HG02970 (cell line): Measurements from ENCODE around the gene NCOA5.
A peak's percentile ranks its signal among the peaks of the same experiment; 100 is the strongest.

Experiments
- ATAC-seq: cut with Tn5 transposase; IDR thresholded peaks from one replicate; pipeline ENCODE4 v1.9.1; 2021; ENCODE audit warnings: mild to moderate bottlenecking, moderate library complexity, moderate number of reproducible peaks; ENCODE audit not compliant: unreplicated experiment, low FRiP score

NCOA5 gene

GRCh38 chr20:46089417-46090388 lies at the start of gene NCOA5:
NCOA5 (minus strand) TSS chr20:46089962; CDS start chr20:46079424, 10,538 bp downstream.
- ATAC-seq, result peak; percentile 92

DNA sequence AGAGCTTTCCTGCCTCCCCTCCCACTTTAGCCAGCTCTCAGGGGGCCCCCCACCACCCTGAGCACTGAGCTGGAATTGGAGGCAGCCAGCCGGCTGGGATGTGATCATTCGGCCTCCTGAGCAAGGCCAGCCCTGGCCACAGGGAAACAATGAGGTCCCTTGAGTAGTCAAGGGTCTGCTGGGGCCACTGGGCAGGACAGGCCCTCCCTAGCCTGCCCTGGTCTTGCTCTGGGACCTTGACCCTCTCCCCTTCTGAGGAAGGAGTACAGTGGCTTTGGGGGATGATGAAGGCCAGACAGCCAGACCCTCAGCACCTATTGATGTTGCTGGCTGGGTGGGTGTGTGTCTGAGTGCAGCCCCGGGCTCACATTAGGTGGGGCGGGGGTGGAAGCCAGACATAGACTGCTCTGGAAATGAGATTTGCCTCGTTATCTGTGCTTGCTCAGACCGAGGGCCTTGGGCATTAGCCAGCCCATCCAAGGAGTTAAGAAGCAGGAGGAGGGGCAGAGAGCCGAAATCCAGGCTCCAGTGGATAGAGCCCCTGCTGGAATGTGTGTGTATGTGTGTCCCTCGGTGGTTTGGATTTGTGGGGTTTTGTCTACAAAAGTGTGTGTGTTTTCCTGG lies 49.6 kb upstream of the NCOA5 start:
- ATAC-seq, result no peak

GRCh38 chr20:46137816-46138215 lies 48.1 kb upstream of the NCOA5 start:
- ATAC-seq, result no peak

DNA sequence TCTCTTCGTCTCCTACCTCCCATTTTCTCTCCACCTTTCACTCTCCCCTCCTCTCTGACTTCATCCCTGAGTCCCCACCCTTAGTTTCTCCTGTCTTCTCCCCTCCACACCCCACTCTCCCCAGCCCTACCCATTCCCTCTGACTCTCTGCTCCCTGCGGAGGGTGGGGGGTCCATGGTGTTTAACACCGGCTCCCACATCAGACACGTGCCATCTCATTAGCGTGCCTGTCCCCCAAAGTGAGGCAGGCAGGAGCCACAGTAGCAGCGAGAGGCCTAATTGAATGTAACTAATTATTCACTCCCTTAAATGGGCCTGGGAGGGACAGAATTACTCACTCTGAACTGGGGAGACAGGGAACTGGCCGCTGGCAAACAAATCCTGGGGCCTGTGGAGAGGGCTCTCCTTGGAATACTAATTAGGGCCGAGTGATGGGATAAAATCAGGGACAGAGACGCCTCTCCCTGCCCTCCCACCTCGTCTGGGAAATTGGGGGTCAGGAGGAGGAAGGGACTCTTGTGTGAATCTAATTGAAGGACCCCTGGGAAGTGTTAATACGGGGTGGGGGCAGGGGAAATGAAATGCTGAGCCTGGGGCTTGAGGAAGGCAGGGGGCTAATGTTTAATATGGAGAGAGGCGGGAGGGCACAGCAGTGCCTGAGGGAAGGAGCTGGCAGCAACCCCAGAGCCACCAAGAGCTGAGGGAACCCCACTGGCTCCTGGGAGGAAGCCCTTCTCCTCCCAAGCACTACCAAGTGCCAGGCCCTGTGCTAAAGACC lies 46.3 kb upstream of the NCOA5 start:
- no peak for ATAC-seq

GRCh38 chr20:46134716-46135115 lies 45.0 kb upstream of the NCOA5 start:
- no peak for ATAC-seq

DNA sequence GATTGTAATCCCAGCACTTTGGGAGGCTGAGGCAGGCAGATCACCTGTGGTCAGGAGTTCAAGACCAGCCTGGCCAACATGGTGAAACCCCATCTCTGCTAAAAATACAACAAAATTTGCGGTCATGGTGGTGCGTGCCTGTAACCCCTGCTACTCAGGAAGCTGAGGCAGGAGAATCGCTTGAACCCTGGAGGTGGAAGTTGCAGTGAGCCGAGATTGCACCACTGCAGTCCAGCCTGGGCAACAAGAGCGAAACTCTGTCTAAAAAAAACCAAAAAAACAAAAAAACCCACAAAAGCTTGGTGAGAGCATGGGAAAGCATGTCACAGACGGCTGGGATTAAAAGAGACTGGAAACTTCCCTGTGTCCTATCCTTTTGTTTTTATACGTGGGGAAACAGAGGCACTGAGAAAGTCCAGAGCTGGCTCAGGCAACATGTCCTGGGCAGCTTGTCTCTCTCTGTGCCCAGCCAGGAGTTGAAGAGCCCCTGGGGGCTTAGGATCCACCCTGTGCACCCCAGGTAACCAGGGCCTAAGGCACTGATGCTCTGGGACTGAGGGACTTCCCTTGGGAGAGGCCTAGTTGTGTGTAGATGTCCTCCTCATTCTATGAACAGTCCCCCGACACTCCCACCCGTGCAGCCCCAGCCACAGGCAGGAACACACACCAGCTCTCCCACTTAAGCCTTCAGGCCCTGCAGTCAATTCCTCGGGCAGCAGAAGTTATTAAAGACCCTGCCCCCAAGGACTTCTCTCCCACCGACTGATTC lies 44.3 kb upstream of the NCOA5 start:
- no peak for ATAC-seq

GRCh38 chr20:46132705-46133120 lies 43.0 kb upstream of the NCOA5 start:
- no peak for ATAC-seq

DNA sequence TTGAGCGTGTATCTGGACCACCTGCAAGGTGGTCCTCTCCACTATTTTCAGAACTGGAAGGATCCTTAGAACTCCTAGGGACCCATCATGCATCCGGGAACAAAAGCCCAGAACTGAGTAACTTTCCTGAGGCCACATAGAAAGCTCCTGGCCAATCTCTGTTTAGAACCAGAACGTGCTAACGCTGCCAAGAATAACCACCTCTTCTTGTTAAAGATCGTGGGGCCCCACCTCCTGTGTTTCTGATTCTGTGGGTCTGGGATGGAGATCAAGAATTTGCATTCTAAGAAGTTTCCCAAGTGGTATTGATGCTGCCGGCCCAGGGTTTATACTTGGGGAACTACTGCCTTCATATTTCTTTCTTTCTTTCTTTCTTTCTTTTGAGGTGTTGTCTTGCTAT lies 41.6 kb upstream of the NCOA5 start:
- no peak for ATAC-seq

DNA sequence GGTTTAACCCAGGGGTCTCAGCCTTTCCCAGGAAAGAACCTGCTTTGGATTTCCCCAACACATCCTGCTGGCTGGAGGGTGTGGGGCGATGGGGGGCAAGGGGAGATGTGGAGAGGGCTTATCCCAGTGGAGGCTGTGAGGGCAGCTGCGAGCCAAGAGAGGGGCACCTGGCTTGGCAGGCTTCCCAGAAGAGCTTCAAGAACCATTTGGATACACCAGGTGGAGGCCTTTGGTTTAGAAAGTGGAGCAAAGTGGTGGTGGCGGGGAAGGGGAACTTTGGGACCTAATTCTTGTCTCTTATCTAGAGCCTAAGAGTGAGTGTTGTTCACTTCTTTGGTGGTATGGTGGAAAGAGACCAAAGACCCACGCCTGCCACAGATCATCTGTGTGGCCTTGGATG lies 40.8 kb upstream of the NCOA5 start:
- ATAC-seq, result no peak

GRCh38 chr20:46129955-46130481 lies 40.3 kb upstream of the NCOA5 start:
- no peak for ATAC-seq

DNA sequence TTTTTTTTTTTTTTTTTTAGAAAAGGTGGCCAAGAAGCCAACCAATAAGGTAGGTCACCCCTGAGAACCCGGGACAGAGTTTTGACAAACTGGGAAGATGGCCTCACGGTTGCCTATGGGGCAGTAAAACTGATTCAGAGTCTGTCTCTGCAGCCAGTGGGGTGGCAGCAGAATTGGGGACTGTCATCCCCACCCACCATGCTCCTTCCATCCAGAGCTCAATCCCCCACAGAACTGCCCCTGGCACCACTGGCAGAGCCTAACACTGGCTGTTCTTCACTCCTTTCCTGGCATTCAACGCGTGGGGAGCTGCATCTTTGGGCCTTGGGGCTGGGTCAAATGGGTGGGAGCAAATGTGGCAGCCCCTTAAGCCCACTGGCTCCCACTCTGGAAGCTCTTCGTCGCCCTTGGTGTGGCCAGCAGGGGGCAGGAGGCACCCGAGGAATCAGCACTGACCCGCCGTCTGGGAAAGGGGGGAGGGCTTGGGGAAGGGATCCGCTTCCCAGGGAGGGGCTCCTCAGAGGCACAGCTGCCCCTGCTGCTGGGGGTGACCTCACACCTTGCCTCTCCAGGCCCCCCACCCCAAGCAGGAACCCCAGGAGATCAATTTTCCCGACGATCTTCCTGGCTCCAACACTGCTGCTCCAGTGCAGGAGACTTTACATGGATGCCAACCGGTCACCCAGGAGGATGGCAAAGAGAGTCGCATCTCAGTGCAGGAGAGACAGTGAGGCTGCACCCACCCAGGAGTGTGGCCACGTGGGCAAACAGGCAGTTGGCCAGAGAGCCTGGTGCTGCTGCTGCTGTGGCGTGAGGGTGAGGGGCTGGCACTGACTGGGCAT lies 38.8 kb upstream of the NCOA5 start:
- ATAC-seq, result no peak

GRCh38 chr20:46127396-46128010 lies 37.7 kb upstream of the NCOA5 start:
- ATAC-seq, result no peak

DNA sequence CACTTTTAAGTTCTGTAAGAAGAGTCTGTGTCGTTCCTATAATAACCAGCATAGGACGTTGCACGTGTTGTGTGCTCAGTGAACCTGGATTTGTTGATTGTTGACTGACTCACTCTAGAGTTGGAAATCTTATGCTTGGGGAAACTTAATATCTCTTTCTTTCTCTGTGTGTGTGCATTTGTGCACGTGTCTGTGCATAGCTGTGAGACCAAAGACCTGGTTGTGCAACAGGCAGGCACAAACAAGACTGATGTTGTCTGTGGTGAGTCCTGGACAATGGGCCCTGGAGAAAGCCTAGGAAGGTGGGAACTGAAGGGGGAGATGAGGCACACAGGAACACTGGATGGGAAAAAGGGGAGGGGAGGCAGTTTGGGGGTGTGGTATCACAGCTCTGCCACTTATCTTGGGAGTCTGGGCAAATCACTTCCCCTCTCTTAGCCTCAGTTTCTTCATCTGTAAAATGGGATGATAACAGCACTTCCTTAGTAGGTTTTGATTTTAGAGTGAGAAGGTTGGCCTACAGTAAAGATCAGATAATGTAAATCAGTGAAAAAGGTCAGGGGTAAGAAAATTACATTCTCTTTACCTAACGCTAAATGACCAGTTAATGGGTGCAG lies 36.8 kb upstream of the NCOA5 start:
- ATAC-seq, result no peak

DNA sequence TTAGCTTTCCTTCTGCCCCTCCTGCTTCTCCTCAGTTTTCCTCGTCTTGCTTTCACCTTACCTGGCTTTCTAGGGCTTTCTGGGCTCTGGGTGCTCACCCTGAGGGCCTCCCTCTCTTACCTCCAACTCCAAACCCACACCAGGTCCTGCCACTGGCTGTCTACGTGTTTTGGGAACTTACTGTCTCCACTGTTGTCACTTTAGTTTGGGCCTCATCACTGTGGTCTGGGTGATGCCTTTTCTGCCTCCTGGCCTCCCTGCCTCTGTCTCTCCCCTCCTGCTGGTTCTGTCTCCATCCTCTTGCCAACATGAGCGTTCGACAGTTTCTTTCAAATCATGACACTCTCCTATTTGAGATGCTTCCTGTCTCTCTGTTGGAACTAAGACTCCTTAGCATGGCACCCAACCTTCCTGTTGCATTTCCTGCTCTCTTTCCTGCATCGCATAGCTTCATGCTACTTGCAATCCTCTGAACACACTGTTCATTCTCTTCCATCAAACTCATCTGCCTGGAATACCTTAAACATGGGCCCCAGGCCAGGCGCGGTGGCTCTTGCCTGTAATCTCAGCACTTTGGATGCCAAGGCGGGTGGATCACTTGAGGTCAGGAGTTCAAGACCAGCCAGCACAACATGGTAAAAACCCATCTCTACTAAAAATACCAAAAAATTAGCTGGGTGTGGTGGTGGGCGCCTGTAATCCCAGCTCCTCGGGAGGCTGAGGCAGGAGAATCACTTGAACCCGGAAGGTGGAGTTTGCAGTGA lies 33.9 kb upstream of the NCOA5 start:
- ATAC-seq, result no peak

- no peak for ATAC-seq
Measured at GRCh38 chr20:46122516-46123481, 33.0 kb upstream of the NCOA5 start.

- ATAC-seq, result no peak
Measured at GRCh38 chr20:46122071-46122470, 32.3 kb upstream of the NCOA5 start.
